GM12865 (cell line): Measurements from ENCODE around the gene TMEM116.

Experiments
- DNase-seq: peaks from one replicate; pipeline ENCODE4 v3.0.0; 2010; ENCODE audit warnings: low read depth
- H3K4me3 ChIP-seq: 2 replicates; pipeline ENCODE4 v1.5.1; 2011; ENCODE audit warnings: mild to moderate bottlenecking, low read depth, low read length, control low read depth
- TF ChIP-seq, protein P1 (sequence below): IDR thresholded peaks from 2 replicates; pipeline ENCODE4 v1.5.1; 2011; ENCODE audit warnings: low read length, control low read depth, low read depth, inconsistent platforms; ENCODE audit not compliant: insufficient read depth; ENCODE audit errors: missing control alignments

Gene TMEM116

DNA sequence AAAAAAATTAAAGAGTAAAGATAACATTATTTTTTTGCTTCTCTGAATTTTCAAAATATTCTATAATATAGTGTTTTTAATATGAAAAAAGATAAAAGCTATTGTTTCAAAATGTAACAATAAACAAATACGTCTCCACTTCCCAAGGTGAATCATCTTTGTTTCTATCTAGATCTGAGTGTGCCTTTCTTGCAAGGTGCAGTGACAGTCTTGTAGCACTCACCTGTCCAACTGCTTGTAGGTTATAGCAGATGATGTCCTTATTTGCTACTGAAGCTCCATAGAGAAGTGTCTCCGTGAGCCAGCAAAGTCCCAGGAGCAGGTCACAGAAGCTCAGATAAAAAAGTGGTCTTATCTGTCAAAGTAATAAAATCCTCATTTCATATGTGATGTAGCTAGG, 21.4 kb downstream of the TMEM116 start:
- no peak overlapping the region for H3K4me3 ChIP-seq
- no peak for DNase-seq
- TF ChIP-seq, protein P1, sequence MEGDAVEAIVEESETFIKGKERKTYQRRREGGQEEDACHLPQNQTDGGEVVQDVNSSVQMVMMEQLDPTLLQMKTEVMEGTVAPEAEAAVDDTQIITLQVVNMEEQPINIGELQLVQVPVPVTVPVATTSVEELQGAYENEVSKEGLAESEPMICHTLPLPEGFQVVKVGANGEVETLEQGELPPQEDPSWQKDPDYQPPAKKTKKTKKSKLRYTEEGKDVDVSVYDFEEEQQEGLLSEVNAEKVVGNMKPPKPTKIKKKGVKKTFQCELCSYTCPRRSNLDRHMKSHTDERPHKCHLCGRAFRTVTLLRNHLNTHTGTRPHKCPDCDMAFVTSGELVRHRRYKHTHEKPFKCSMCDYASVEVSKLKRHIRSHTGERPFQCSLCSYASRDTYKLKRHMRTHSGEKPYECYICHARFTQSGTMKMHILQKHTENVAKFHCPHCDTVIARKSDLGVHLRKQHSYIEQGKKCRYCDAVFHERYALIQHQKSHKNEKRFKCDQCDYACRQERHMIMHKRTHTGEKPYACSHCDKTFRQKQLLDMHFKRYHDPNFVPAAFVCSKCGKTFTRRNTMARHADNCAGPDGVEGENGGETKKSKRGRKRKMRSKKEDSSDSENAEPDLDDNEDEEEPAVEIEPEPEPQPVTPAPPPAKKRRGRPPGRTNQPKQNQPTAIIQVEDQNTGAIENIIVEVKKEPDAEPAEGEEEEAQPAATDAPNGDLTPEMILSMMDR = no peak

DNA sequence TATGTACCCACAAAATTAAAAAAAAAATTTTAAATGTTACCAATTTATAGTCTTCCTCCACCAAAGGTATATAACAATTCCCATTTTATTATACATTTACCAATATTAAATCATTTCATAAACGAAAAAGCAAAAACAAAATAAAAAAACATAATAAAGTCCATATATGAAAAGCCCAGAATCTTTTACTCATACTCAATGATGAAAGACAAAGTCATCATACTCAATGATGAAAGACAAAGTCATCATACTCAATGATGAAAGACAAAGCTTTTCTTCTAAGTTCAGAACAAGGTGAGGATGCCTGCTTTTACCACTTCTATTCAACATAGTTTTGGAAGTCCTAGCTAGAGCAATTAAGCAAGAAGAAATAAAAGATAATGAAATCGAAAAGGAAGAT, 28.1 kb downstream of the TMEM116 start:
- TF ChIP-seq, protein P1 = no peak
- DNase-seq = no peak
- H3K4me3 ChIP-seq = no peak overlapping the region

DNA sequence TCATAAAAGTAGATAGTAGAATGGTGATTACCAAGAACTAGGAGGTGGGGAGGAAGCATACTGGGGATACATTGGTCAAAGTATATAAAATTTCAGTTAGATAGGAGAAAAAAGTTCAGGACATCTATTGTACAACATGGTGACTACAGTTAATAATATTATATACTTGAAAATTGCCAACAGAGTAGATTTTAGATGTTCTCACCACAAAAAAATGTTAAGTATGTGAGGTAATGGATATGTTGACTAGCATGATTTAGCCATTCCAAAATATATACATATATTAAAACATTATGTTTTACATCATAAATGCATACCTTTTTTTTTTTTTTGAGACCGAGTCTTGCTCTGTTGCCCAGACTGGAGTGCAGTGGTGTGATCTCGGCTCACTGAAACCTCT, 31.0 kb downstream of the TMEM116 start:
- TF ChIP-seq, protein P1 = no peak
- DNase-seq = no peak
- no peak overlapping the region for H3K4me3 ChIP-seq

DNA sequence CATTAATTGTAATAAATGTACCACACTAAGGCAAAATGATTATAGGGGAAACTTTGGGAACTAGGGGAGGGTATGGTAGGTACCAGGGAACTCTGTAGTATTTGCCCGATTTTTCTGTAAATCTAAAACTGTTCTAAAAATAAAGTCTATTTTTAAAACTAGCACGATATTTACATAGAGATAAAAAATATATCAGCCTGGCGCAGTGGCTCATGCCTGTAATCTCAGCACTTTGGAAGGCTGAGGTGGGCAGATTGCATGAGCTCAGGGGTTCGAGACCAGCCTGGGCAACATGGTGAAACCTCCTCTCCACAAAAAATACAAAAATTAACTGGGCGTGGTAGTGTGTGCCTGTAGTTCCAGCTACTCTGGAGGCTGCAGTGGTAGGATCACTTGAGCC, 32.4 kb downstream of the TMEM116 start:
- TF ChIP-seq, protein P1 = no peak
- no peak overlapping the region for H3K4me3 ChIP-seq
- DNase-seq = no peak

DNA sequence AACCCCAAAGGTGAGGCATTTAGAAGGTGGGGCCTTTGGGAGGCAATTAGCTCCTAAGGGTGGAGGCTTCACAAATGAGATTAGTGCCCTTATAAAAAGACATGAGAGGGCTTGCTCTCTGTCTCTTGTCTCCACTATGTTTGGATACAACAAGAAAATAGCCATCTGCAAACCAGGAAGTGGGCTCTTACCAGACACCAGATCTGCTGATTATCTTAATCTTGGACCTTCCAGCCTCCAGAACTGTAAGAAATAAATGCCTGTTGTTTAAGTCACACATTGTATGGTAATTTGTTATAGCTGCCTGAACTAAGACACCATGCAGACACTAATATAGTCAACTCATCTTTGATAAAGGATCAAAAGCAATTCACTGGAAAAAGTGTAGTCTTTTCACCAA, 34.4 kb downstream of the TMEM116 start:
- DNase-seq = no peak
- H3K4me3 ChIP-seq = no peak overlapping the region
- TF ChIP-seq, protein P1 = no peak

DNA sequence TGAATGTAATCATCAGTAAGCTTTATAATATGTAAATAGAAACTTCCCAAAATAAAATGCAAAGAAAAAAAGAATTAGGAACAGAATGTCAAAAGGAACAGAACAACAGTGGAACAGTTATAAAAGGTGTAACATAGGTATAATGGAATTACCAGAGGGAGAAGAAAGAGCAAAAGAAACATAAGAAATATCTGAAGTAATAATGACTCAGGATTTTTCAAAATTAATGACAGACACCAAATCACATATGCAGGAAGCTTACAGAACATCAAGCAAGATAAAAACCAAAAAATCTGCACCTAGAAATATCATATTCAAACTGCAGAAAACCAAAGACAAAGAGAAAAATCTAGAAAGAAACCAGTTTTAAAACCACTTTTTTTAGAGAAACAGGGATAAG, 36.1 kb downstream of the TMEM116 start:
- no peak for DNase-seq
- H3K4me3 ChIP-seq = no peak overlapping the region
- TF ChIP-seq, protein P1 = no peak

DNA sequence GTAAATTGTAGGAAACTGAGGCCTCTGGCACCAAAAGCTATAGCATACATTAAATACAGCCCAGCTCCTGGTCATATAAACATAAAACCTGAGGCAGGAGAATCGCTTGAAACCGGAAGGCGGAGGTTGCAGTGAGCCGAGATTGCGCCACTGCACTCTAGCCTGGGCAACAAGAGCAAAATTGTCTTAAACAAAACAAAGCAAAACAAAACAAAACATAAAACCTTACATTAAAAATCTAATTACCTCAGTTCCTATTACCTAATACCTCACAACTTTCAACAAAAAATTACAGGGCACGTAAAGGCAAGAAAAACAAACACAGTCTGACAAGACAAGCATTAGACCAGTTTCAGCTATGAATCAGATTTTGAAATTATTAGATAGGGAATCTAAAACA, 36.7 kb downstream of the TMEM116 start:
- H3K4me3 ChIP-seq = no peak overlapping the region
- TF ChIP-seq, protein P1 = no peak
- DNase-seq = no peak
